Hepatocyte (in vitro differentiated cells): ENCODE data around the gene NOB1. TPM values are rescaled to one million over a fixed set of nuclear protein-coding genes. Genes with fewer than 3 reads are reported as not detected.

Source experiments
- DNase-seq: peaks from one replicate; pipeline ENCODE4 v3.0.0-alpha.2; 2016; ENCODE audit warnings: low spot score
- H2AFZ ChIP-seq: fragments of 200-600 bp; sonication (generic); 2 replicates; pipeline ENCODE4 v1.6.0; 2016; ENCODE audit warnings: antibody characterized with exemption, mild to moderate bottlenecking
- H3K27ac ChIP-seq: fragments of 200-600 bp; sonication (generic); 2 replicates; pipeline ENCODE4 v1.5.1; 2016; ENCODE audit warnings: mild to moderate bottlenecking
- H3K27me3 ChIP-seq: fragments of 200-600 bp; sonication (generic); 2 replicates; pipeline ENCODE4 v1.6.1; 2016
- H3K36me3 ChIP-seq: fragments of 200-600 bp; sonication (generic); replicated peaks from 2 replicates; pipeline ENCODE4 v1.5.1; 2016; ENCODE audit warnings: low read depth; ENCODE audit not compliant: insufficient read depth
- H3K4me1 ChIP-seq: fragments of 200-600 bp; sonication (generic); 2 replicates; pipeline ENCODE4 v1.5.1; 2016; ENCODE audit warnings: mild to moderate bottlenecking, moderate library complexity; ENCODE audit not compliant: insufficient read depth
- H3K4me2 ChIP-seq: fragments of 200-600 bp; sonication (generic); 2 replicates; pipeline ENCODE4 v1.6.0; 2016
- H3K4me3 ChIP-seq: fragments of 200-600 bp; sonication (generic); 2 replicates; pipeline ENCODE4 v1.5.1; 2016; ENCODE audit warnings: mild to moderate bottlenecking
- H3K79me2 ChIP-seq: fragments of 200-600 bp; sonication (generic); 2 replicates; pipeline ENCODE4 v1.6.0; 2017; ENCODE audit warnings: mild to moderate bottlenecking
- H3K9me2 ChIP-seq: fragments of 200-600 bp; sonication (generic); replicated peaks from 2 replicates; pipeline ENCODE4 v1.6.0; 2017; ENCODE audit warnings: mild to moderate bottlenecking; ENCODE audit not compliant: insufficient read depth
- H3K9me3 ChIP-seq: fragments of 200-600 bp; sonication (generic); 2 replicates; pipeline ENCODE4 v1.5.1; 2016; ENCODE audit warnings: low read depth, mild to moderate bottlenecking
- H4K20me1 ChIP-seq: fragments of 200-600 bp; sonication (generic); 2 replicates; pipeline ENCODE4 v1.6.0; 2016; ENCODE audit warnings: mild to moderate bottlenecking; ENCODE audit not compliant: insufficient read depth, poor library complexity, severe bottlenecking
- CTCF ChIP-seq: fragments of 200-600 bp; sonication (generic); IDR thresholded peaks from 2 replicates; pipeline ENCODE4 v1.5.1; 2016; ENCODE audit warnings: antibody characterized with exemption, mild to moderate bottlenecking; ENCODE audit not compliant: poor library complexity
- EZH2 ChIP-seq: fragments of 200-600 bp; sonication (generic); IDR thresholded peaks from 2 replicates; pipeline ENCODE4 v1.6.1; 2016; ENCODE audit warnings: antibody characterized with exemption, mild to moderate bottlenecking, borderline replicate concordance
- EZH2phosphoT487 ChIP-seq: fragments of 200-600 bp; sonication (generic); IDR thresholded peaks from one replicate; pipeline ENCODE4 v1.6.1; 2018; ENCODE audit warnings: antibody characterized with exemption, mild to moderate bottlenecking, low read depth, moderate library complexity; ENCODE audit not compliant: unreplicated experiment, severe bottlenecking
- WGBS: methylation state at CpG from one replicate; pipeline ENCODE4 v1.1.6; 2016; ENCODE audit warnings: low lambda C conversion rate; ENCODE audit errors: missing lambda C conversion rate; 5-methylcytosine and 5-hydroxymethylcytosine counted together
- polyA plus RNA-seq: library from polyadenylated mRNA; unstranded; fragments of >200 nt; fragmentation: Nextera tagmentation; extraction: Ambion mirVana; gene quantifications from 2 replicates; pipeline ENCODE4 v1.2.1, GENCODE V29; 2016
- total RNA-seq: library from RNA; depleted of rRNA; stranded (reverse); fragments of >200 nt; gene quantifications from 2 replicates; pipeline ENCODE4 v1.2.3, GENCODE V29; 2014

NOB1 gene
- total and polyA plus RNA-seq, 2 experiments from 2014 or later = 23.9 to 25.1 TPM

- no peak overlapping the region for H3K27ac ChIP-seq
- H3K4me2 ChIP-seq = no peak overlapping the region
- H3K9me2 ChIP-seq = no peaks in the 10 kb centered on the region
- H3K36me3 ChIP-seq = no peaks in the 10 kb centered on the region
- WGBS = 97% methylated on average over 11 of the region's 11 CpGs
- no peaks in the 10 kb centered on the region for H4K20me1 ChIP-seq
- H3K79me2 ChIP-seq = peaks cover 9% of the 10 kb centered on the region
- no peaks in the 10 kb centered on the region for H3K27me3 ChIP-seq
- DNase-seq = no peak
- H3K4me1 ChIP-seq = no peaks in the 10 kb centered on the region
- H2AFZ ChIP-seq = no peak overlapping the region
- TF ChIP-seq EZH2phosphoT487 (no peak), EZH2 (no peak), CTCF (no peak)
- no peaks in the 10 kb centered on the region for H3K9me3 ChIP-seq
- no peak overlapping the region for H3K4me3 ChIP-seq
Measured at GRCh38 chr16:69745232-69745612, 9.5 kb downstream of the NOB1 start.

GRCh38 chr16:69744363-69745231 is 10.1 kb downstream of the NOB1 start:
- H2AFZ ChIP-seq = no peak overlapping the region
- H3K27me3 ChIP-seq = no peaks in the 10 kb centered on the region
- H3K4me1 ChIP-seq = no peaks in the 10 kb centered on the region
- 97% methylated on average over 35 of the region's 35 CpGs for WGBS
- no peaks in the 10 kb centered on the region for H3K9me3 ChIP-seq
- no peak overlapping the region for H3K27ac ChIP-seq
- TF ChIP-seq EZH2 = no peak
- no peak for TF ChIP-seq CTCF
- TF ChIP-seq EZH2phosphoT487 = no peak
- H3K9me2 ChIP-seq = no peaks in the 10 kb centered on the region
- H3K4me3 ChIP-seq = no peak overlapping the region
- H3K79me2 ChIP-seq = peaks cover 6% of the 10 kb centered on the region
- H4K20me1 ChIP-seq = no peaks in the 10 kb centered on the region
- no peaks in the 10 kb centered on the region for H3K36me3 ChIP-seq
- no peak for DNase-seq
- H3K4me2 ChIP-seq = no peak overlapping the region

- no peak overlapping the region for H3K27ac ChIP-seq
- TF ChIP-seq EZH2phosphoT487 = no peak
- TF ChIP-seq EZH2 = no peak
- TF ChIP-seq CTCF = no peak
- WGBS = 94% methylated on average over 41 of the region's 41 CpGs
- peak; percentile 41 for DNase-seq
- no peaks in the 10 kb centered on the region for H3K9me3 ChIP-seq
- H3K79me2 ChIP-seq = no peaks in the 10 kb centered on the region
- H3K36me3 ChIP-seq = no peaks in the 10 kb centered on the region
- no peaks in the 10 kb centered on the region for H4K20me1 ChIP-seq
- no peak overlapping the region for H3K4me3 ChIP-seq
- H2AFZ ChIP-seq = no peak overlapping the region
- H3K4me2 ChIP-seq = no peak overlapping the region
- H3K9me2 ChIP-seq = no peaks in the 10 kb centered on the region
- no peaks in the 10 kb centered on the region for H3K27me3 ChIP-seq
- no peaks in the 10 kb centered on the region for H3K4me1 ChIP-seq
Measured at GRCh38 chr16:69741951-69742904, 12.5 kb downstream of the NOB1 start.
